Colon (tissue), 2 donors: ENCODE results near the gene TMEM11.

Experiments used
- FAIRE-seq: peaks from 2 replicates; lab custom pipeline; 2012; peaks lifted over from hg19 to GRCh38; lab: Jason Lieb, UNC
- donor health status: control.
- donor health status: control.

Gene TMEM11

GRCh38 chr17:21177854-21178600 is 35.9 kb downstream of the TMEM11 start:
- FAIRE-seq, result no peak

DNA sequence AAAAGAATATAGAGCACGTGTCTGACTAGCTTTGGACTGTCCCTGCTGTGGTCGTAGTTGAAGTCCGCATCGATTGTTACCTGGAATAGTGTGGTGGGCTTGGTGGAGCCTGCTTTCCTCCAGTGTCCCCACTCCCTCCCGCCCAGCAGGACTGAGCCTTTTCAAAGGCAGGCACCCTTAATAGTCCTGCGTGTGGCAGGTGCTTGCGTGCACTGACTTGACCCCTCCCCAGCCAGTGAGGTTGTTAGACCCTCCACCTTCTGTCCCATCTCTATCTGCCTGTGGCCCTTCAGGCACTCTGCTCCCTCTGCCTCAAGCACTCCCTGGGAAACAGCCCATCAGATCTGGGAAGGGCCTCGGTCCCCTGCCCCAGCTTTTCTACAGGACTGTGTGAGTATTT is 36.6 kb downstream of the TMEM11 start:
- no peak for FAIRE-seq

DNA sequence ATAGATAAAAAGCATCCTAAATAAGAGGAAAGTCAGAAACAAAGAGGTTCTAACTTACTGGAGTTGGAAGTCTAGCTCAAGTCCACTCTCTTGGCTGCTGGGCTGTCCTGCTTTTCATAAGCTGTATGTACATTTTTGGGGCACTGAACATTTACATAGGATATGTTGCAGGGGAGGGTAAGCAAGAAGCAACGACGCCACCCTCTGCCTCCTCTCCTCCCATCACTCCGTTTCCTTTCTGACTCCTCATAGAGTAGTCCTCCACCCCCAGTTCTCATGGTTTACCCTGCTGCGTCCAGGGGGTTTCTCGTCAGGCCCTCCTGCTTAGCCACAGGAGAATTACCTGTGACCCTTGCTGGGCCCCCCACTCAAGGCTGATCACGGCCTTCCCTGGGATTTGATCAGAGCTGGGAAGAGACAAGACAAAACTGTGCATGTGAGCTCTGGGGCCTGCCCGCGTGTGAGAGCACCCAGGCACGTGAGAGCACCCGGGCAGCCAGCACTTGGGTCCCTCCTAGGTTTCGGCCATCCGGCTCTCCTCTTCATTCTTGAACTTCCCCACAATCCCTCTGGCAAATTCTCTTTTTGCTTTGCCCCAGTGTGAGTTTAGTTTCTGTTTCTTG is 37.1 kb downstream of the TMEM11 start:
- FAIRE-seq, result no peak

DNA sequence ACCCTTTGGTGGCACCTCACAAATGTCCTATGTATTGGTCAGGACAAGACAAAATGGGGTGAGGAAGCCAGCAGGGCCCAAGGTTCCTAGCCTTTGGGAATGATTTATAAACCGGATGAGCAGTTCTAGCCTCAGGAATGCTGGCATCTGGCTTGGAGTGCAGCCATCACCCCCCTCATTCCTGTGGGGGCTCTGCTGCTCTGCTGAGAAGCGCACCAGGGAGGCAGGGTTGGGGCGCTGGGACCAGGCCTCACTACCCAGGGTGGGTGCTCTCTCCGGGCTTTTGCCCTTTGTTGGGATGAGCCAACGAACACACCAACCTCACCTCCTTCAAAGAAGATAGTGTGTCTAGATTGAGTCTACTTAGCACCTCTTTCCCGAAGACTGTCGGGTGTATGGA is 39.2 kb downstream of the TMEM11 start:
- FAIRE-seq, result no peak

DNA sequence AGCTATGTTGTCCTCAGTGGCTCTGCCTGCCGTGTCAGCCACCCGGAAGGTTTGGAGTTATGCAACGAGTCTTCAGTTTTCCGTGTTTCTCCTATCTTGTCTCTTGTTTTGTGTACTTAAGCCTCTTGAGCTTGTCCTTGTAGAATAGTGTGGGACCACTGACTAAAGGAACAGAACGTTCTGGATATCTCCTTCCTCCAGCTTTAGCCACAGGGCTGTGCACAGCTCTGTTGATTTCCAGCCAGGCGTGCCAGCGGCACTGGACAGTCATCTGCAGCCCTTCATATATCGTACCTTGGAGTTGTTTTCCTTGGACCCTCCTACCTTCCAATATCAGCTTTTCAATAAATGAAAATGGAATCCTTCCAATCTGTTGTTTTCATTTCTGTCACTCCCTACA is 39.8 kb downstream of the TMEM11 start:
- no peak for FAIRE-seq

DNA sequence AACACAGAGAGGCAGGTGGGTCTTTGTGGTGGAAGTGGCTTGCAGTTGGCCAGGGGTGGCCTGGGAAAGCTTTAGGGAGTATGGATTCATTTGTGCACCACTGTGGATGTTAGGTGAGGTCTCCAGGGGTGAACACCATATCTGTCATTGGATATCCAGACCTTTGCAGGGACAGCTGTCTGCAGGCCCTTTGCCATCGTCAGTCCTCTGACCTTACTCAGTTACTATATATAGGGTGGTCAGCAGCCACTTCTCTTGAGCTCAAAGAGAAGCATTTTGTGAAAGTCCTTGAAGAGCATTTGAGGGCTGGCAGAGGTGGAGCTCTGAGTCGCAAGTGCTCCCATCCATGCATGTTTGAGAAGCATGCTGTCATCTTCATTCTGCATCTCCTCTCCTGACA is 40.4 kb downstream of the TMEM11 start:
- FAIRE-seq, result no peak

- no peak for FAIRE-seq
These were observed 41.1 kb downstream of the TMEM11 start for GRCh38 chr17:21172846-21173245.

DNA sequence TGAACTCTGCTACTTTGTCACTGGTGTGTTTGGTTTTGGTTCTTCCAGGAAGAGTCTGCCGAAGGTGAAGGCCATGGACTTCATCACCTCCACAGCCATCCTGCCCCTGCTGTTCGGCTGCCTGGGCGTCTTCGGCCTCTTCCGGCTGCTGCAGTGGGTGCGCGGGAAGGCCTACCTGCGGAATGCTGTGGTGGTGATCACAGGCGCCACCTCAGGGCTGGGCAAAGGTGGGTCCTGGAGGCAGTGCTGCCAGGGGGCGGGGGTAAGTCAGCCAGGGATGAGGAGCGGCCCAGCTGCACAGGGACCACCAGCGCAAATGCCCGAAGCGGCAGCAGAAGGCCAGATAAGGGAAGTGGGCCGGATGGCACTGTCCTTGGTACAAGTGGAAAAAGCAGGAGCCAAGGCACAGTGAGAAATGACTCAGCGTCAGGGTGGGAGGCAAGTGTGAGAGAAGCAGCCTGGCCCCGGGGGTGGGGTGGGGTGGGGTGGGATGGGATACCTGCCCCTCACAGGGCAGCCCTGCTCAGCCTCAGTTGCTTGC is 41.9 kb downstream of the TMEM11 start:
- no peak for FAIRE-seq

DNA sequence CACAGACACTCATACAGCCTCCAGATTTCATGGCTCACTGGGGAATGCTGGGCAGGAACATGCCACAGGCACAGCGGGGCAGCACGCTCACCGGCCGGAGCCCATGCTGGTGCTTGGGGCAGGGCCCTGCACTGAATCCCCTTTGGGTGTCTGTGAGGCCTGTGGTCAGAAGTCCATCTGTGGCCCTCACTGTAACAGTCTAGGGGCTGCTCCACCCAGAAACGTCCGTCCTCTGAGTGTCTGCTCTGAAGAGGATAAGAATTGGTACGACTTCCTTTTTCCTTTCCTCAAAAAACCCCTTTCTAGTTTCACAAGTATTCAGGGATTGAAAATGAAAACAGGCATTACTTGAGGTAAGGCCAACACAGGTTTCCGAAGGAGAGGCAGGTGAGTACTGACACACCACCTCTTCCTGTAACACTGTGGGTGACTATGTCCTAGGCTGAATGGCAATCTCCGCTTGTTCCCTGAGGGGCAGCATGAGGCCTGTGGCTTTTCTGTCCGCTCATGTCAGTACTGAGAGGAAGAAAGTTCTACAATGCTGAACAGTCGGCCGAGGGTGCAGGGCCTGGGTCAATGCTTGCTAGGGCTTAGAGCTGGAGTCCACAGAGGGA is 42.5 kb downstream of the TMEM11 start:
- no peak for FAIRE-seq

GRCh38 chr17:21170809-21171208 is 43.2 kb downstream of the TMEM11 start:
- no peak for FAIRE-seq

- FAIRE-seq, result no peak
These were observed 44.5 kb downstream of the TMEM11 start for GRCh38 chr17:21169496-21169895.

GRCh38 chr17:21168555-21168865 is 45.5 kb downstream of the TMEM11 start:
- no peak for FAIRE-seq

GRCh38 chr17:21167303-21167702 is 46.7 kb downstream of the TMEM11 start:
- no peak for FAIRE-seq

GRCh38 chr17:21166595-21167210 is 47.3 kb downstream of the TMEM11 start:
- FAIRE-seq, result no peak

- FAIRE-seq, result no peak
These were observed 47.9 kb downstream of the TMEM11 start for GRCh38 chr17:21165922-21166594.

GRCh38 chr17:21164620-21165019 is 49.3 kb downstream of the TMEM11 start:
- no peak for FAIRE-seq

GRCh38 chr17:21164216-21164615 is 49.7 kb downstream of the TMEM11 start:
- FAIRE-seq, result no peak

DNA sequence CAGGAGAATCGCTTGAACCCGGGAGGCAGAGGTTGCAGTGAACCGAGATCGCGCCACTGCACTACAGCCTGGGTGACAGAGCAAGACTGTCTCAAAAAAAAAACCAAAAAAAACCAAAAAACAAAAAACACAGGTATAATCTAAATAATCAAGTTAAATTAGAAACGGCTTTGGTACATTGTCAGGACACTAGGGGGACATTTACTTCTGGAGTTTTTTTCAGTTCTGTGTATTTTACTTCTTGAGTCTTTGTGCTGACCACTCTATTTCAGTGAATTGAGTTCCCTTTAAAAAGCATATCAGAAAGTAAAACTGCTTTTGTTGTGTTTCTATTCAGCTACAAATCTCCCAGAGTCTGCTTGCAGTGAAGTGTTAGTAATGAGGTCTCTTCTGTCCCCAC is 50.9 kb downstream of the TMEM11 start:
- FAIRE-seq, result no peak

- no peak for FAIRE-seq
These were observed 51.6 kb downstream of the TMEM11 start for GRCh38 chr17:21162394-21162775.

DNA sequence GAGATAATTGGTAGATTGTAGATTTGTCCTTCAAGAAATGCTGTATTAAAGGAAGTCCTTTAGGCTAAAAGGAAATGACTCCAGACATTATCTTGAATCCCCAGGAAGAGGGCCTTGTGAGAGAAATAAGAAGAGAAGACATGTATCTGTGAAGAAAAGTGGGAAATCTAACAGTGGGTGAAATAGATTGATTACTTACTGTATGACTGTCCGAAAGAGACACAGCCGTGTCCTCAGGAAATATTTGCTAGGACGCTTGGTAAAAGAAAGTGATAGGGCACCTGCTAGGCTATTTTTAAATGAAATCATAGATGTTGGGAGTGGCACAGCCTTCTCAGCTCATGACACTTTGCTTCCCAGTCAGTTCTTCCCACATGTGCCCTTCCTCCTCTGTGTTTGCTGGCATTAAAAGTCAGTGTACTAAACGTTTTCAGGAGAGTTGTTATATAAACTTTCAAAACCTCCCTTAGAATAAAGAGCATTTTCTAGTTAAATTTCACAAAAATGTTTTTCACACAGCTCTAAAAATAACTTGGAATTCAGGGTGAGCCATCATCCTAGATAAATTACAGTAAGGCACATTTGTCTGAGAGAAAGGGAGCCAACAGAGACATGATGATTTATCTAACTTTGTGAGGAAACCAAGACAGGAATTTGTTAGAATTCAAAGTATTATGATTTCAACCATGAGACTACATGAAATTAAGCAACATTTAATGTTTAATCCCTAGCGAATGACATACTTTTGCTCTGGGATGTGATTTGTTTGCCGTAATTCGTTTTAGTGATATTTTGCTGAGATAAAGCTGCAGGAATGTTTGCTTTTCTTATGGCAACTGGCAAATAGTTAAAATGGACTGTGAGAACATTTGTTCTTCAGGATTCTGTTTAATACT is 52.2 kb downstream of the TMEM11 start:
- no peak for FAIRE-seq

GRCh38 chr17:21160401-21160800 is 53.6 kb downstream of the TMEM11 start:
- no peak for FAIRE-seq
